HG03571 (cell line): Measurements from ENCODE around the gene MRPL55.

Source experiments
- ATAC-seq: cut with Tn5 transposase; IDR thresholded peaks from one replicate; pipeline ENCODE4 v1.9.1; 2021; ENCODE audit not compliant: unreplicated experiment

The MRPL55 gene

GRCh38 chr1:228109073-228109961 lies at the start of gene MRPL55:
MRPL55 (minus strand) TSS chr1:228109299; CDS start chr1:228108260, 1,039 bp downstream.
- peak; percentile 85 for ATAC-seq

- ATAC-seq = no peak
Measured at GRCh38 chr1:228158151-228159007, 49.3 kb upstream of the MRPL55 start.

- no peak for ATAC-seq
Measured at GRCh38 chr1:228157729-228158126, 48.6 kb upstream of the MRPL55 start.

GRCh38 chr1:228156941-228157728 lies 48.0 kb upstream of the MRPL55 start:
- ATAC-seq = no peak

GRCh38 chr1:228156515-228156881 lies 47.4 kb upstream of the MRPL55 start:
- no peak for ATAC-seq

GRCh38 chr1:228155596-228156514 lies 46.8 kb upstream of the MRPL55 start:
- no peak for ATAC-seq

GRCh38 chr1:228154670-228155571 lies 45.8 kb upstream of the MRPL55 start:
- no peak for ATAC-seq

- ATAC-seq = no peak
Measured at GRCh38 chr1:228154021-228154669, 45.0 kb upstream of the MRPL55 start.

- ATAC-seq = no peak
Measured at GRCh38 chr1:228152918-228153258, 43.8 kb upstream of the MRPL55 start.

- no peak for ATAC-seq
Measured at GRCh38 chr1:228152097-228152917, 43.2 kb upstream of the MRPL55 start.

- ATAC-seq = no peak
Measured at GRCh38 chr1:228151180-228151925, 42.3 kb upstream of the MRPL55 start.

- no peak for ATAC-seq
Measured at GRCh38 chr1:228150461-228151179, 41.5 kb upstream of the MRPL55 start.

GRCh38 chr1:228150120-228150460 lies 41.0 kb upstream of the MRPL55 start:
- no peak for ATAC-seq

- ATAC-seq = no peak
Measured at GRCh38 chr1:228149406-228150119, 40.5 kb upstream of the MRPL55 start, which contains the start of gene GJC2. GJC2 (plus strand) TSS chr1:228149930; CDS start chr1:228157759, 7,829 bp downstream.

GRCh38 chr1:228148935-228149405 lies 39.9 kb upstream of the MRPL55 start:
- ATAC-seq = no peak
